ENCODE measurements around the gene NUDT13. TPM values are rescaled to one million over a fixed set of nuclear protein-coding genes. Genes with fewer than 3 reads are reported as not detected.

Gene NUDT13
- total and polyA plus RNA-seq, 2 of the 4 experiments (the other 2 are of a cell fraction) = 0.90 to 1.7 TPM

GRCh38 chr10:73136627-73137026 is 26.4 kb downstream of the NUDT13 start:
- Histone ChIP-seq H2BK120ac (ENCODE audit: low read depth, low read length) (no peak overlapping the region), H4K91ac (ENCODE audit: insufficient read depth, low read depth, low read length) (no peak overlapping the region), H3K4me1 (ENCODE audit: control insufficient read depth, insufficient read depth, low read length) (no peaks in the 10 kb centered on the region), H3K18ac (ENCODE audit: low read depth, low read length) (no peak overlapping the region), H2BK5ac (ENCODE audit: low read depth, low read length, poor library complexity, severe bottlenecking) (no peak overlapping the region), H4K20me1 (ENCODE audit: insufficient read depth, low read length) (no peaks in the 10 kb centered on the region), H3K56ac (ENCODE audit: extremely low read depth, insufficient read depth, low read length) (no peak overlapping the region), H2AFZ (replicated peaks; ENCODE audit: low read length, poor library complexity) (no peak overlapping the region), H3K27ac (ENCODE audit: insufficient read depth, low read length) (no peak overlapping the region), H4K5ac (ENCODE audit: low read depth, low read length) (no peak overlapping the region), H3K9ac (ENCODE audit: low read depth, low read length) (no peak overlapping the region), H2BK15ac (ENCODE audit: low read depth, low read length) (no peak overlapping the region), H2AK5ac (ENCODE audit: low read depth, low read length) (no peak overlapping the region), H3K23ac (ENCODE audit: low read depth, low read length) (no peak overlapping the region), H2BK20ac (ENCODE audit: low read depth, low read length) (no peak overlapping the region), H2AK9ac (replicated peaks; ENCODE audit: low read depth, low read length, poor library complexity) (no peak overlapping the region), H3K79me1 (ENCODE audit: low read depth in 1 of 2, low read length in 2 of 2) (peaks cover 3 to 7% of the 10 kb centered on the region in 2 experiments; a peak in 3 of 4 replicates), H3K4me2 (ENCODE audit: low read depth, low read length) (no peak overlapping the region), H3K4me3 (ENCODE audit: insufficient read depth, low read depth, low read length) (no peak overlapping the region), H3K14ac (replicated peaks; ENCODE audit: low read depth, low read length) (no peak overlapping the region), H3K4ac (ENCODE audit: low read depth, low read length) (no peak overlapping the region), H4K8ac (ENCODE audit: low read depth in 2 of 2, low read length in 2 of 2) (no peak overlapping the region), H3K27me3 (ENCODE audit: control insufficient read depth, insufficient read depth, low read length) (no peaks in the 10 kb centered on the region), H3K36me3 (ENCODE audit: control insufficient read depth, insufficient read depth, low read length) (peaks cover 38% of the 10 kb centered on the region), H3K9me3 (ENCODE audit: control insufficient read depth, insufficient read depth, low read length) (no peaks in the 10 kb centered on the region), H3K9me1 (ENCODE audit: insufficient read depth, low read length) (0 out of 2 replicates have a peak, but pooled peaks cover 2% of the 10 kb centered on the region)
- peak; percentile 78 for DNase-seq
- ChIA-PET POLR2A (ENCODE audit: unreplicated experiment) (no interaction called here), CTCF (interaction anchor here (0.7 kb wide), 1 partner anchor 23 kb away, joined by 4 read pairs; no protein-coding TSS in a partner anchor)
- intact Hi-C loops (cut with micrococcal nuclease) (no loop called here), in situ Hi-C loops (cut with MboI; ENCODE audit: low sequenced_read_pairs) (no loop called here), dilution Hi-C loops (cut with HindIII; ENCODE audit: low sequenced_read_pairs, unreplicated experiment) (no loop called here)
- peak; percentile 35 for ATAC-seq (ENCODE audit: low read depth)
- no CpG with 5 or more reads among the region's 2 CpGs for WGBS, 2 experiments (ENCODE audit: extremely low coverage in 2 of 2, insufficient read length in 1 of 2)
- no TSS peak for BruUV-seq (replicated peaks)
- TF ChIP-seq RFX5 (IDR thresholded peaks at IDR 0.05; ENCODE audit: low read depth, low read length) = no peak
- TF ChIP-seq MXI1 (IDR thresholded peaks at IDR 0.05; ENCODE audit: borderline replicate concordance, low read depth, low read length) = no peak
- no peak for TF ChIP-seq CTCF (conservative IDR thresholded peaks at IDR 0.05; ENCODE audit: low read depth, low read length)
- no peak for TF ChIP-seq POLR2A (IDR thresholded peaks at IDR 0.05; ENCODE audit: low read depth, low read length)
- TF ChIP-seq, protein P1, sequence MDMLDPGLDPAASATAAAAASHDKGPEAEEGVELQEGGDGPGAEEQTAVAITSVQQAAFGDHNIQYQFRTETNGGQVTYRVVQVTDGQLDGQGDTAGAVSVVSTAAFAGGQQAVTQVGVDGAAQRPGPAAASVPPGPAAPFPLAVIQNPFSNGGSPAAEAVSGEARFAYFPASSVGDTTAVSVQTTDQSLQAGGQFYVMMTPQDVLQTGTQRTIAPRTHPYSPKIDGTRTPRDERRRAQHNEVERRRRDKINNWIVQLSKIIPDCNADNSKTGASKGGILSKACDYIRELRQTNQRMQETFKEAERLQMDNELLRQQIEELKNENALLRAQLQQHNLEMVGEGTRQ (IDR thresholded peaks at IDR 0.05; ENCODE audit: low read depth, low read length) = no peak
- TF ChIP-seq MAFK (IDR thresholded peaks at IDR 0.05; ENCODE audit: low read depth, low read length) = no peak
- TF ChIP-seq SMC3 (IDR thresholded peaks at IDR 0.05; ENCODE audit: low read depth, low read length) = no peak
- no peak for TF ChIP-seq RAD21 (IDR thresholded peaks at IDR 0.05; ENCODE audit: low read length)
- no peak for TF ChIP-seq CEBPB (IDR thresholded peaks at IDR 0.05; ENCODE audit: low read depth, low read length)
- TF ChIP-seq MAZ (IDR thresholded peaks at IDR 0.05; ENCODE audit: borderline replicate concordance, low read depth, low read length) = no peak
- TF ChIP-seq CHD1 (IDR thresholded peaks at IDR 0.05; ENCODE audit: low read depth, low read length) = no peak
- TF ChIP-seq, protein P2, sequence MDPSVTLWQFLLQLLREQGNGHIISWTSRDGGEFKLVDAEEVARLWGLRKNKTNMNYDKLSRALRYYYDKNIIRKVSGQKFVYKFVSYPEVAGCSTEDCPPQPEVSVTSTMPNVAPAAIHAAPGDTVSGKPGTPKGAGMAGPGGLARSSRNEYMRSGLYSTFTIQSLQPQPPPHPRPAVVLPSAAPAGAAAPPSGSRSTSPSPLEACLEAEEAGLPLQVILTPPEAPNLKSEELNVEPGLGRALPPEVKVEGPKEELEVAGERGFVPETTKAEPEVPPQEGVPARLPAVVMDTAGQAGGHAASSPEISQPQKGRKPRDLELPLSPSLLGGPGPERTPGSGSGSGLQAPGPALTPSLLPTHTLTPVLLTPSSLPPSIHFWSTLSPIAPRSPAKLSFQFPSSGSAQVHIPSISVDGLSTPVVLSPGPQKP (IDR thresholded peaks at IDR 0.05; ENCODE audit: borderline replicate concordance, low read depth, low read length) = no peak
- TF ChIP-seq FOS (IDR thresholded peaks at IDR 0.05; ENCODE audit: low read depth, low read length) = no peak
